GM04503 (cell line): ENCODE data around the gene MDH1.

Source experiments
- DNase-seq: peaks from one replicate; pipeline ENCODE4 v3.0.0-alpha.2; 2012; ENCODE audit warnings: low read depth

The MDH1 gene

DNA sequence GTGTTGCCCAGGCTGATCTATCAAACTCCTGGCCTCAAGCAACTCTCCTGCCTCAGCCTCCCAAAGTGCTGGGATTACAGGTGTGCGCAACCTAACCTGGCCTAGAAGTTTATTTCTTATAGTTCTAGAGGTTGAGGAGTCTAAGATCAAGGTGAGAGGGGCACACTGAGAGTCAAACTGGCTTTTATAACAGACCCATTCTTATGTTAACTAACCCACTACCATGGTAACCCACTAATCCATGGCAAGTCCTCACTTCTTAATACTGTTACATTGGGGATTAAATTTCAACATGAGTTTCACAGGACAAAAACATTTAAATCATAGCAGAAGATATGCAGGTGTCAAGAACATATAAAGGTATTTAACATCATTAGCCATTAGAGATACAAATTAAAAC lies 50.6 kb downstream of the MDH1 start:
- no peak for DNase-seq

DNA sequence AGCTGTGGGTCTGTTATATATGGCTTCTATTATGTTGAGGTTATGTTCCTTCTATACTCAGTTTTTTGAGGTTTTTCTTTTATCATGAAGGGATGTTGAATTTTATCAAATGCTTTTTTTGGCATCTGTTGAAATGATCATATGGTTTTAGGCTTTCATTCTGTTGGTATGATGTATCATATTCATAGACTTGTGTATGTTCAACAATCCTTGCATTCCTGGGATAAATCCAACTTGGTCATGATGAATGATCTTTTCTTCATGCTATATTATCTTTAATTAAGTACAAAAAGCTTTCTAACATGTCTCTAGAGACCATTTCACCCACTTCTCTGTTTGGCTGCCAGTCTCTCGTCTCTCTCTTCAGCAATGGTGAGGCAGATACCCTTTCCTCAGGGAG lies 54.2 kb downstream of the MDH1 start:
- DNase-seq = no peak

DNA sequence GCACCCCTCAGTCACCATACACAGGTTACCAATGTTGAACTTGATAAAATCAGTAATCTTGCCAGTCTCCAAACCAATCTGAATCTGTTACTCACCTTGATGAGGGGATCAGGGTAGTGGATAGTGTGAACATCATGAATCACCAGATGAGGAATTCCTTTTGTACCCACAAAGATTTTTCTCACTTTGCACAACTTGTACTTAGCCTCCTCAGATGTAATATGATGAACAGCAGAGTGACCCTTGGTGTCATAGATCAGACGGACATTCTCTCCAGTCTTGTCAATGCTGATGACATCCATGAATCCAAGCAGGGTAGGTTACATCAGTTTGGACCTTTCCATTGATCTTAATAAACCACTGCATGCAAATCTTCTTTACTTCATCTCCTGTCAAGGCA lies 54.7 kb downstream of the MDH1 start:
- no peak for DNase-seq

DNA sequence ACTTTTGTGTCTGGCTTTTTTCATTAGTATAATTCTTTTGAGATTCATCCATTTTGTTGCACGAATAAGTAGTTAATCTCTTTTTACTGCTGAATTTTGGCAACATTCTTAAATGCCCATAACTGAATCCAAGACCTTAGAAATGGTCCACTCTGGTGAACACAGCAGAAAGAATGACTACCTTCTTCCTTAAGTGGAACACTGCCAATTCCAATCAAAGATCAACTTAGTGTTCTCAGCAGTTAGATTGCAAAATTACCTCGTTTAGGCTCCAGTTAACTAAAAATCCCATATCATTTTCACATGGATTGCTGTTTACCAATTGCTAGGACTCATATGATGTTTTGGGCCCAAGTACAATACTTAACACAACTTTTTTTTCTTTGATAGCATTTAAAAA lies 59.9 kb downstream of the MDH1 start:
- DNase-seq = no peak

DNA sequence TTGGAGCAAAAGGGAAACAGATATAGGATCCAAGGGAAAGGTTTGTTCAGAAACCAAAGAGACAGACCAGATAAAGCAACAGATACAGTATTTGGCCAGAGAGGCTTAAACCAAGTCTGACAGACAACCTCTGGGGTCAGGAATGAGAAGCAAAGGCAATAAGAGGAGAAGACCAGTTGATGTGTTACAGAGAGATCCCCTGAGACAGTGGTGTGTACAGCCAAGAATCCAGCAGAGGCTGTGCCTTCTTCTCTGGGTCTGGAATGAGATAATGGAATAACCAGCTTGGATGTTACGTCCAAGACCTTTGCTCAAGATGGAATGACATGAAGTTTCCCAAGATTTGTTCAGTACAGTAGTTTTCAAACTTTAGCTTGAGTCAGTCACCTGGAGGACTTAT lies 61.1 kb downstream of the MDH1 start:
- no peak for DNase-seq

DNA sequence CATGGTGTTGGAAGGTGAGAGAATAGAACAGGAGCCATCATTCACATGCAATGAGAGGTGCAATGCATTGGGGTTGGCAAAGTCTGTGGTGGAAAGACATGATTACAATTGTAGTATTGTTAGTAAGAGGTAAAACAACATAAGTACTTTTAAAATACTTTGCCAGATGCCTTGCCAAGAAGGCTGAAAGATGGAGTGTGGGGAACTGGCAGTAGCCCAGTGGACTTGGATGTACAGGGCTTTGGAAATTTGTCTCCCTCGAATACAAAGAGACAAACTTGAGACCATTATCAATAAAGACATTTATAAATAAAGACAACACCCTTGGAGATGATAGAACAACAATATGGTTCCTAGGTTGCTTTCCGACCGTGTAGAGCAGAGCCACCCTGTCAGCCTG lies 62.0 kb downstream of the MDH1 start:
- no peak for DNase-seq

DNA sequence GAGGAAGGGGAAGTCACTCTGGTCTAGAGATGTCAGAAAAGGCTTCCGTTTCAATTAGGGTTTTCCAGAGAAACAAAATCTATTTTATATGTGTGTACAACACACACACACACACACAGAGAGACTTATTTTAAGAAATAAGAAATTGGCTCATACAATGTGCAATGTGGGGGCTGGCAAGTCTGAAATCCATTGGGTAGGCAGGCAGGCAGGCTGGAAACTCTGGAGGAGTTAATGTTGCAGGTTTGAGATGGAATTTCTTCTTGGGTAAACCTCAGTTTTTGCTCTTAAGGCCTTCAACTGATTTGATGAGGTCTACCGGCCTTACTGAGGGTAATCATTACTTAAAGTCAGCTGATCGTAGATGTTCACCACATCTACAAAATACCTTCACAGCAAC lies 62.6 kb downstream of the MDH1 start:
- no peak for DNase-seq

DNA sequence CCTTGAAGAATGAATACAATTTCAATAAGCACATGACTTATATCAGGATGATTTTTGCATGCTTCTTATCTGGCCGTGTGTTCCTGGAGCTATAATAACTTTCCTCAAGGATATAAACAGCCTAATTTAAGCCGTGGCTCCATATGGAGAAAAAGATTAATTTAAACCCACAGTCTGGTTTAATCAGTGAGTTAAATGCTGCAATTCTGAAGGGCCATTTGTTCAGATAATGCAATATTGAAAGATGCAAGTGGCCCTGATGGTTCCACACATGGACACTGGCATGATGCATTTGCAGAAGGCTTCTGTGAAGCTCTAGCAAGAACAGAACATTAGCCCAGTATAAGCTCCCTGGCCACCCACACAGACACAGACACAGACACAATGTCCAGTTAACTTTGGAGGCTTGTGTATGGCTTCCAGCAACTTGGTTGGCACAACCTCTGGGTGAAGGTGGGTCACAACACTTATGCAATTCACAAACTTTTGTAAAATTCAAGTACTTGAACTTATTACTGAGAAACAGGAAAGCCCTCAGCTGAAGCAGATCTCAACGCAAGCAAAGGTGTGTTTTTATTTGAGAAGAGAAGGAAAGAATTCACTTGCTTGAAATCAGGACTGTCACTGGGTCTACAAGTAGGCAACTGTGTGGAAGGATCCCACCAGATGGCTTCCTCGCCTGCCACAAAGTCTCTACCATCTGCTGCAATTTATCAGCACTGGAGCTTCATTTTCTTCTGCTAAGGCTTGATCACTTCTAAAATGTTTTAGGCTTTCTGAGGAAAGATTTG lies 63.3 kb downstream of the MDH1 start:
- DNase-seq = no peak

DNA sequence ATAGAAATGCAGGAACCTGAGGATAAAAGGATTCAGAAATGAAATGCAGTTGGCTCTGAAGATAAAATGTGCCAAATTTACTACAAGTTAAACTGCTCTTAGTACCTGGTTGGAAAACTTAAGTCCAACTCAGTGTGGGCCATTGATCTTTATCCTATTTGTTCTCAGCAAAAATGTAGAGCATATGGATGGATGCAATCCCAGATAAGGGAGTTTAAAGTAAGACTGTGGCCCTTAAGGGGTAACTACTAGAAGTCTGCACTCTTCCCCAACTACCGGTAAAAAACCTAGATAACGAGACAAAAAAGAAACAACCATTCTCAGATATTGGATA lies 63.9 kb downstream of the MDH1 start:
- no peak for DNase-seq

DNA sequence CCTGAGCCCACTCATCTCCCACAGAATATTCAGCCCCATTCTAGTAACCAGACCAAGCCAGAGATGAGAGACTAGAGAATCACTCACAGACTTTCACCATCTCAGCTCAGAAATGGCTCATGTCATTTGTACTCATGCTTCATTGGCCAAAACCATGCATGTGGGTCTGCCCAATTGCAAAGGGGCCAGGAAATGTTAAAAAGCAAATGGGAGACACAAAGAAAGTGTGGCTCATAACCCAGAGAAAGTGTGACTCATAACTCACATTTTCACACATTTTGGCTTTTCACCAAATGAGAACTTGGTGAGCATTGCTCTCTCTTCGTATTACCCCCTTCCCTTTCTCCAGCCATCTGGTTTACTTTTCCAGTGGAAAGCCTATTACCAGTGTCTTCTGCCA lies 66.2 kb downstream of the MDH1 start:
- no peak for DNase-seq
